Measurements from ENCODE around the gene ADM. TPM values are rescaled to one million over a fixed set of nuclear protein-coding genes. Genes with fewer than 3 reads are reported as not detected.

Gene ADM
- polyA plus RNA-seq, 3 donors: 9.5 to 224 (median 20.0) TPM

DNA sequence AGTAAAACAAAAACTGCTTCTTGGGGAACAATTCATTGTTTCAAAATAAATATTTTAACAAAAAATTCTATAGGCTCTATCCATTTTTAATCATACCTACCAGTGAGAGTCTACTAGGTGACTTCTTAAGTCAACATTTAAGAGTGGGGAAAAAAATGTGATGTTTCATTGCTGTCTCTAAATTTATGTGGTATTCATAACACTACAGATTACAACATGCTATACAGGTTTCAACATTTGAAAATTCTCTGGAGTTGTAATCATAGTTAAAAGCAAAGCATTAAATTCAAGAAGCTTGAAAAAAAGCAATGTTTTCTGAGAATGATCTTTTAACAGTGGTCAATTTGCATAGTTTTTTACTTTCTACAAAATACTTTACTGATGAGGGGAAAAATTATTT, 29.2 kb upstream of the ADM start:
- Mint-ChIP-seq H3K27me3 (ENCODE audit: low read depth in 3 of 3) (no peaks in the 10 kb centered on the region), H3K4me1 (peaks cover 7% of the 10 kb centered on the region), H3K36me3 (peaks cover 6% of the 10 kb centered on the region in 2 donors), H3K27ac (peak overlapping the region in 1 of 7 donors; percentile 15), H3K9me3 (no peaks in the 10 kb centered on the region), H3K4me3 (no peak overlapping the region)
- Histone ChIP-seq H4K20me1 (ENCODE audit: insufficient read depth, low read length) (peaks cover 77% of the 10 kb centered on the region), H3K27ac (ENCODE audit: low read depth in 1 of 2, low read length in 2 of 2) (no peak overlapping the region), H3K4me2 (replicated peaks; ENCODE audit: extremely low read depth, low read length, poor library complexity, severe bottlenecking) (no peak overlapping the region), H2AFZ (ENCODE audit: insufficient read depth, low read depth, low read length, poor library complexity, severe bottlenecking) (no peak overlapping the region), H3K4me3 (replicated peaks in 1 of 3; ENCODE audit: low read depth in 2 of 3, low read length in 3 of 3) (no peak overlapping the region), H3K9ac (ENCODE audit: insufficient read depth, low read length, poor library complexity, severe bottlenecking) (no peak overlapping the region), H3K36me3 (replicated peaks in 1 of 2; ENCODE audit: control insufficient read depth in 1 of 2, insufficient read depth in 2 of 2, low read length in 2 of 2) (no peaks in the 10 kb centered on the region), H3K9me3 (replicated peaks in 1 of 2; ENCODE audit: control insufficient read depth in 1 of 2, insufficient read depth in 1 of 2, low read length in 2 of 2) (no peaks in the 10 kb centered on the region), H3K27me3 (ENCODE audit: control insufficient read depth in 2 of 2, insufficient read depth in 2 of 2, low read length in 2 of 2) (no peaks in the 10 kb centered on the region), H3K79me2 (ENCODE audit: insufficient read depth, low read length) (peaks cover 63% of the 10 kb centered on the region), H3K4me1 (ENCODE audit: control insufficient read depth in 1 of 2, insufficient read depth in 2 of 2, low read length in 2 of 2) (no peaks in the 10 kb centered on the region)
- intact Hi-C loops (cut with micrococcal nuclease): no loop called here
- no peak for DNase-seq
- TF ChIP-seq, protein P1, sequence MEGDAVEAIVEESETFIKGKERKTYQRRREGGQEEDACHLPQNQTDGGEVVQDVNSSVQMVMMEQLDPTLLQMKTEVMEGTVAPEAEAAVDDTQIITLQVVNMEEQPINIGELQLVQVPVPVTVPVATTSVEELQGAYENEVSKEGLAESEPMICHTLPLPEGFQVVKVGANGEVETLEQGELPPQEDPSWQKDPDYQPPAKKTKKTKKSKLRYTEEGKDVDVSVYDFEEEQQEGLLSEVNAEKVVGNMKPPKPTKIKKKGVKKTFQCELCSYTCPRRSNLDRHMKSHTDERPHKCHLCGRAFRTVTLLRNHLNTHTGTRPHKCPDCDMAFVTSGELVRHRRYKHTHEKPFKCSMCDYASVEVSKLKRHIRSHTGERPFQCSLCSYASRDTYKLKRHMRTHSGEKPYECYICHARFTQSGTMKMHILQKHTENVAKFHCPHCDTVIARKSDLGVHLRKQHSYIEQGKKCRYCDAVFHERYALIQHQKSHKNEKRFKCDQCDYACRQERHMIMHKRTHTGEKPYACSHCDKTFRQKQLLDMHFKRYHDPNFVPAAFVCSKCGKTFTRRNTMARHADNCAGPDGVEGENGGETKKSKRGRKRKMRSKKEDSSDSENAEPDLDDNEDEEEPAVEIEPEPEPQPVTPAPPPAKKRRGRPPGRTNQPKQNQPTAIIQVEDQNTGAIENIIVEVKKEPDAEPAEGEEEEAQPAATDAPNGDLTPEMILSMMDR (IDR thresholded peaks at IDR 0.05): no peak

DNA sequence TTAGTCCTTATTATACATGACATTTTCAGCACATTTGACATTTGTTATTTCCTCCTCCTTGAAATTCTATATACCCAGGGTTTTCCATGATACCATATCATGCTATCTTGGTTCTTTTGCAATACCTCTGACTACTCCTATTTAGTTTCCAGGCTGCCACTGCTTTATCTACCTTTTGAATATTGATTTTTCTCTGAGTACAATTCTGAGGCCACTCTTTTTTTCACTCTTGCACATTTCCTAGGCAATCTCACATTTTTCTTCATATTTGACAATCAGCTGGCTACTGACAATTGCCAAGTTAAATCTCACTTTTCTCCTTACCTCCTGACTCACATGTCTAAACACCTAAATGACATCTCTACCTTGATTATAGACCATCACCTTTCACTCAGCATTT, 22.8 kb upstream of the ADM start:
- no peak overlapping the region for H3K27ac Mint-ChIP-seq

More for the DNA sequence above, 22.8 kb upstream of the ADM start:
- Histone ChIP-seq H2AFZ (ENCODE audit: insufficient read depth, low read depth, low read length, poor library complexity, severe bottlenecking) (no peak overlapping the region), H3K9me3 (replicated peaks in 1 of 2; ENCODE audit: control insufficient read depth in 1 of 2, insufficient read depth in 1 of 2, low read length in 2 of 2) (no peaks in the 10 kb centered on the region), H4K20me1 (ENCODE audit: insufficient read depth, low read length) (peaks cover 62% of the 10 kb centered on the region), H3K4me2 (replicated peaks; ENCODE audit: extremely low read depth, low read length, poor library complexity, severe bottlenecking) (no peak overlapping the region), H3K9ac (ENCODE audit: insufficient read depth, low read length, poor library complexity, severe bottlenecking) (no peak overlapping the region), H3K27me3 (ENCODE audit: control insufficient read depth in 2 of 2, insufficient read depth in 2 of 2, low read length in 2 of 2) (no peaks in the 10 kb centered on the region), H3K4me1 (ENCODE audit: control insufficient read depth in 1 of 2, insufficient read depth in 2 of 2, low read length in 2 of 2) (peaks cover 19 to 33% of the 10 kb centered on the region in 2 donors), H3K4me3 (replicated peaks in 1 of 3; ENCODE audit: low read depth in 2 of 3, low read length in 3 of 3) (no peak overlapping the region), H3K36me3 (replicated peaks in 1 of 2; ENCODE audit: control insufficient read depth in 1 of 2, insufficient read depth in 2 of 2, low read length in 2 of 2) (no peaks in the 10 kb centered on the region), H3K79me2 (ENCODE audit: insufficient read depth, low read length) (peaks cover 96% of the 10 kb centered on the region), H3K27ac (ENCODE audit: low read depth in 1 of 2, low read length in 2 of 2) (no peak overlapping the region)
- no peak overlapping the region for H3K4me3 Mint-ChIP-seq
- TF ChIP-seq, protein P1 (IDR thresholded peaks at IDR 0.05): no peak
- DNase-seq: no peak
- no peaks in the 10 kb centered on the region for H3K9me3 Mint-ChIP-seq
- H3K36me3 Mint-ChIP-seq: peaks cover 0 to 4% of the 10 kb centered on the region in 2 donors
- intact Hi-C loops (cut with micrococcal nuclease): no loop called here
- peaks cover 25% of the 10 kb centered on the region for H3K4me1 Mint-ChIP-seq
- H3K27me3 Mint-ChIP-seq (ENCODE audit: low read depth in 3 of 3): no peaks in the 10 kb centered on the region

Data from CD14-positive monocyte (primary cell).